ENCODE measurements around the gene TRPC4. TPM values are rescaled to one million over a fixed set of nuclear protein-coding genes. Genes with fewer than 3 reads are reported as not detected.

The TRPC4 gene
- total RNA-seq, 1 donor from 2014 or later, result 6.3 TPM

DNA sequence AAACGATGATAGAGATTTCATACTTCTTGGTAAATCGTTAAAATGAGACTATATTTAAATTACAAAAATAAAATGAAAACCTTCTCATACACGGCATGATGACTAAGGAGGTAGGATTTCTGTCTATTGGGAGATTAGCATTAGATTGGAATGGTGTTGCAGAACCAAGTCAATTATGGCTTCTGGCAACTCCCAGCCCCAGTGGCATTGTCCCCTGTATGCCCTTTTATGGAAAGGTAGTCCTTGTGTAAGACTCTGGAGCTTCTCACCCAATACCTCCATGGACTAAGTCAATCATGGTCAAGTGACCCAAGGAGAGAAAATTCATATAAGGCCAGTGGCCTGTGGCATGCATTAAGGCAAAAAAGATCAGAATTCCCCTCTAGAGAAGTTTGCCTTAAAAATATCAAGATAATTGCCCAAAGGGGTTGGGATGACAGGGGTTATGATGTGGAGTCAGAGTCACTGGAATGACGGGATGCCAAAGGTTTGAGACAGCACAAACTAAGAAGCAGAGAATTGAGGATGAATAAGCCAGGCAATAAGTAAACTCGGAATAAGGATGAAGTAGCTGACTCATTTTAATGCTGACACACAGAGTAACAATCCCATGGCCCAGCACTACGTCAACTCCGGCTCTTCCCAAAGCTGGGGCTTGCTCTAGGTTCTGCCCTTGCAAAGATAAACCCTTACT is 213.2 kb downstream of the TRPC4 start:
- H3K9me3 Mint-ChIP-seq (ENCODE audit: unreplicated experiment), result no peaks in the 10 kb centered on the region
- no peaks in the 10 kb centered on the region for H3K36me3 Mint-ChIP-seq (ENCODE audit: unreplicated experiment)
- H3K4me1 Mint-ChIP-seq (ENCODE audit: unreplicated experiment), result peaks cover 23% of the 10 kb centered on the region
- H3K27me3 Mint-ChIP-seq (ENCODE audit: unreplicated experiment), result no peaks in the 10 kb centered on the region
- no peak overlapping the region for H3K4me3 Mint-ChIP-seq (ENCODE audit: unreplicated experiment)
- peak overlapping the region; percentile 76 for H3K27ac Mint-ChIP-seq (ENCODE audit: unreplicated experiment)
- TF ChIP-seq, protein P1, sequence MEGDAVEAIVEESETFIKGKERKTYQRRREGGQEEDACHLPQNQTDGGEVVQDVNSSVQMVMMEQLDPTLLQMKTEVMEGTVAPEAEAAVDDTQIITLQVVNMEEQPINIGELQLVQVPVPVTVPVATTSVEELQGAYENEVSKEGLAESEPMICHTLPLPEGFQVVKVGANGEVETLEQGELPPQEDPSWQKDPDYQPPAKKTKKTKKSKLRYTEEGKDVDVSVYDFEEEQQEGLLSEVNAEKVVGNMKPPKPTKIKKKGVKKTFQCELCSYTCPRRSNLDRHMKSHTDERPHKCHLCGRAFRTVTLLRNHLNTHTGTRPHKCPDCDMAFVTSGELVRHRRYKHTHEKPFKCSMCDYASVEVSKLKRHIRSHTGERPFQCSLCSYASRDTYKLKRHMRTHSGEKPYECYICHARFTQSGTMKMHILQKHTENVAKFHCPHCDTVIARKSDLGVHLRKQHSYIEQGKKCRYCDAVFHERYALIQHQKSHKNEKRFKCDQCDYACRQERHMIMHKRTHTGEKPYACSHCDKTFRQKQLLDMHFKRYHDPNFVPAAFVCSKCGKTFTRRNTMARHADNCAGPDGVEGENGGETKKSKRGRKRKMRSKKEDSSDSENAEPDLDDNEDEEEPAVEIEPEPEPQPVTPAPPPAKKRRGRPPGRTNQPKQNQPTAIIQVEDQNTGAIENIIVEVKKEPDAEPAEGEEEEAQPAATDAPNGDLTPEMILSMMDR (IDR thresholded peaks at IDR 0.05), result no peak
- no peak for DNase-seq (ENCODE audit: extremely low spot score, unreplicated experiment)

DNA sequence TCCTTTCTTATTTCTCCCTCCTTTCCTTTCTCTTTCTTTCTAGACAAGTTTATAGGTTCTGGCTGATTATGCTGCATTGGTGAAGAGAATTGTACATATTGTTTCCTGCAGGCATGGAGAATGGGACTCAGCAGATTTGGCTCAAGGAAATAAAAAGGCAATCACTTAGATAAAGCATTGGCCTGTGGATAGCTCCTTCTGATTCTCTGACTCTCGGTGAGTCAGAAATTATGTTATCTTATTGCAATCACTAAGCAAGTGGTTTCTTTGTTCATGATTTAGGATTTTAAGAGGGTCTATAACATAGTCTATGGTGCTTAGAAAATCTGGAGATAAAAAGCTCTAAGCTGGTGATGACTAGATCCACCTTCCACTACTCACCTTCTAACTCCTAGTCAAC is 217.0 kb downstream of the TRPC4 start:
- TF ChIP-seq, protein P1 (IDR thresholded peaks at IDR 0.05), result no peak
- H3K9me3 Mint-ChIP-seq (ENCODE audit: unreplicated experiment), result no peaks in the 10 kb centered on the region
- no peak for DNase-seq (ENCODE audit: extremely low spot score, unreplicated experiment)
- peaks cover 21% of the 10 kb centered on the region for H3K4me1 Mint-ChIP-seq (ENCODE audit: unreplicated experiment)
- no peaks in the 10 kb centered on the region for H3K27me3 Mint-ChIP-seq (ENCODE audit: unreplicated experiment)
- H3K4me3 Mint-ChIP-seq (ENCODE audit: unreplicated experiment), result no peak overlapping the region
- no peak overlapping the region for H3K27ac Mint-ChIP-seq (ENCODE audit: unreplicated experiment)
- no peaks in the 10 kb centered on the region for H3K36me3 Mint-ChIP-seq (ENCODE audit: unreplicated experiment)

DNA sequence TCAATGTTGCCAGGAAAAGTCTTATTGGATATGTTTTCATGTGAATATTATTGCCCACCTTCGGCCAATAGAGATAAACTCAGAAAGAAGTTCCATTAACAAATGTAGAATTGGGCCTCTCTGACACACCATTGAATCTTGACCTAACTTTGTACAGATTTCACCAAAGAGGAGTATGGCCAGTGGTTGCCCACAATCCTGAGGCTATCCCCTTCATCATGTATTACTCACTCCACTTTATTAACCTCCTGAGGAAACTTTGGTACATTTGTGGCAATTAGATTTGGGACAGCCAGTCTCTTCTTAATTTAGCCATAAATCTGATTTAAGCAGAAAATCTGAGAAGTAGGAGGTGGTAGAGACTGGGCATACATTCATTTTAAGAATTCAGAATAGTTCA is 217.7 kb downstream of the TRPC4 start:
- H3K9me3 Mint-ChIP-seq (ENCODE audit: unreplicated experiment), result no peaks in the 10 kb centered on the region
- H3K4me3 Mint-ChIP-seq (ENCODE audit: unreplicated experiment), result no peak overlapping the region
- no peaks in the 10 kb centered on the region for H3K36me3 Mint-ChIP-seq (ENCODE audit: unreplicated experiment)
- H3K27me3 Mint-ChIP-seq (ENCODE audit: unreplicated experiment), result no peaks in the 10 kb centered on the region
- no peak for DNase-seq (ENCODE audit: extremely low spot score, unreplicated experiment)
- TF ChIP-seq, protein P1 (IDR thresholded peaks at IDR 0.05), result no peak
- no peak overlapping the region for H3K27ac Mint-ChIP-seq (ENCODE audit: unreplicated experiment)
- H3K4me1 Mint-ChIP-seq (ENCODE audit: unreplicated experiment), result peaks cover 19% of the 10 kb centered on the region

DNA sequence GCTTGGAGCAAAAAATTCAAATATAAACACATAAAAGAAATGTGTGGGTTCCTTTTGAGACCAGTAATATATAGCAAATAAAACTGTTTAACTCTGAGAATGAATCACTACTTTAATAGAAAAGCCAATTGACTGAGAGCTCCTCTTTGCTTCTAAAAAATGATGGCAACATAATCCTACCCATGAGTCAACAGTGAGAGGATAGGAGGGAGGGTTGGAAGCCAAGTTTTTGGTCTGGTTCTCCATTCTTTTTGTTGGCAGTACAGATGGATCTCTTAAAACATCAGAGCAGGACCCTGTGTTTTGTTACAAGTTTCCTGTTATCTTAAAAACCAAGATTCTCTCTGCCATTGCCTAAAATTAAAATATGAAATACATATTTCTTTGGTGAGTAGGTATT is 221.0 kb downstream of the TRPC4 start:
- no peak for DNase-seq (ENCODE audit: extremely low spot score, unreplicated experiment)

DNA sequence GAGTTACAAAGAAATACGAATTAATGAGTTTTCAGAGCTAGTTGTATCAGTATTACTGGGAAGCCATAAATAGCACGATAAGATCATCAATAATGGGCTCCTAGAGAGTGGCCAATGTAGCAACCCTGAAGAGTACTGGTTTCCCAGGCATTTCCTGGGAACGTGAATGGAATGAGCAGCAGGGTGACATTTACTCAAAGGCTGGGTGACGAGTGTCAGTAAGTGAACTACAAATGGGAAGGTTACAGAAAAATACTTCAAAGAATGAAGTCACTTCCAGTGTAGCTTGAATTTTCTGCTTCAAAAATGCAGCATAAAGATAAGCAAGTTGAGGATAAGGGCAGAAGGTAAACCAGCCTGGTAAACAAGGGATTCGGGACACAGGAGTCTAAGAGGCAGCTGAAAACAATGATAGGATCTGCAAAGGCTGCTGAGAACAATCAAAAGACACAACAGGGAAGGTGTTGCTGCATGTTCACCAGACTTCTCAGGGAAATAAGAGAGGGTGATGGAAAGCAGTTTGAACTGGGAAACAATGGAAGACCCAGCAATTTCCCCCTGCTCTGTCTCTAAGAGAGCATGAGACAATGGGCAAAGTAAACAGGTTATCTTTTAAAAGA is 222.4 kb downstream of the TRPC4 start:
- Mint-ChIP-seq H3K4me3 (ENCODE audit: unreplicated experiment) (no peak overlapping the region), H3K36me3 (ENCODE audit: unreplicated experiment) (no peaks in the 10 kb centered on the region), H3K27me3 (ENCODE audit: unreplicated experiment) (no peaks in the 10 kb centered on the region), H3K4me1 (ENCODE audit: unreplicated experiment) (peaks cover 17% of the 10 kb centered on the region), H3K9me3 (ENCODE audit: unreplicated experiment) (no peaks in the 10 kb centered on the region), H3K27ac (ENCODE audit: unreplicated experiment) (no peak overlapping the region)
- TF ChIP-seq, protein P1 (IDR thresholded peaks at IDR 0.05), result no peak
- no peak for DNase-seq (ENCODE audit: extremely low spot score, unreplicated experiment)

More for the DNA sequence above, 221.0 kb downstream of the TRPC4 start:
- Mint-ChIP-seq H3K27me3 (ENCODE audit: unreplicated experiment) (no peaks in the 10 kb centered on the region), H3K4me1 (ENCODE audit: unreplicated experiment) (peaks cover 17% of the 10 kb centered on the region), H3K4me3 (ENCODE audit: unreplicated experiment) (no peak overlapping the region), H3K36me3 (ENCODE audit: unreplicated experiment) (no peaks in the 10 kb centered on the region), H3K27ac (ENCODE audit: unreplicated experiment) (peak overlapping the region; percentile 62), H3K9me3 (ENCODE audit: unreplicated experiment) (no peaks in the 10 kb centered on the region)
- TF ChIP-seq, protein P1 (IDR thresholded peaks at IDR 0.05), result no peak
